ENCODE data around the gene PGGHG. TPM values are rescaled to one million over a fixed set of nuclear protein-coding genes. Genes with fewer than 3 reads are reported as not detected.

The PGGHG gene
- polyA plus RNA-seq, 1 donor (not counting 4 experiments of a cell fraction or from before 2014, with no cell fraction given), result 4.3 TPM

GRCh38 chr11:299081-299891 lies 10.4 kb downstream of the PGGHG start, which contains the start of gene IFITM5:
Gene IFITM5, minus strand, starts transcription at chr11:299526. Its CDS starts 36 bp downstream, at chr11:299490.
- Histone ChIP-seq H3K4me1 (ENCODE audit: control insufficient read depth, extremely low read depth, insufficient read depth, low read length) (no peaks in the 10 kb centered on the region), H4K20me1 (ENCODE audit: control insufficient read depth, extremely low read depth, insufficient read depth, low read length) (no peaks in the 10 kb centered on the region), H3K4me3 (ENCODE audit: control insufficient read depth in 2 of 3, extremely low read depth in 1 of 3, insufficient read depth in 2 of 3, low read depth in 1 of 3, low read length in 3 of 3) (no peak within 1 kb of the TSS), H3K79me2 (ENCODE audit: control insufficient read depth, insufficient read depth, low read length) (no peaks in the 10 kb centered on the region), H3K27ac (ENCODE audit: control insufficient read depth, insufficient read depth, low read length) (no peak within 1 kb of the TSS), H3K9me1 (ENCODE audit: control insufficient read depth, extremely low read depth, insufficient read depth, low read length) (no peaks in the 10 kb centered on the region), H3K4me2 (ENCODE audit: control insufficient read depth, extremely low read depth, insufficient read depth, low read depth, low read length) (no peak within 1 kb of the TSS), H3K9me3 (ENCODE audit: control insufficient read depth, low read depth, low read length) (no peaks in the 10 kb centered on the region), H3K9ac (ENCODE audit: control insufficient read depth, extremely low read depth, insufficient read depth, low read length) (no peak within 1 kb of the TSS), H3K27me3 (ENCODE audit: control insufficient read depth, extremely low read depth, insufficient read depth, low read length) (peaks cover 23% of the 10 kb centered on the region), H2AFZ (ENCODE audit: control insufficient read depth, low read length) (no peak within 1 kb of the TSS), H3K36me3 (ENCODE audit: control insufficient read depth in 2 of 2, extremely low read depth in 1 of 2, insufficient read depth in 2 of 2, low read length in 2 of 2) (no peaks in the 10 kb centered on the region)
- FAIRE-seq (no peak), DNase-seq (ENCODE audit: low read depth, low spot score) (no peak)
- no peak for TF ChIP-seq EZH2 (IDR thresholded peaks at IDR 0.05; ENCODE audit: low read length)
- dilution Hi-C loops (cut with MboI; ENCODE audit: extremely low pct_ligation_motif_present, low sequenced_read_pairs), result no loop called here

GRCh38 chr11:299951-300735 lies 11.2 kb downstream of the PGGHG start:
- no peak for DNase-seq (ENCODE audit: low read depth, low spot score)
- no peak for FAIRE-seq
- Histone ChIP-seq H3K9me3 (ENCODE audit: control insufficient read depth, low read depth, low read length) (no peaks in the 10 kb centered on the region), H2AFZ (ENCODE audit: control insufficient read depth, low read length) (no peak overlapping the region), H3K9ac (ENCODE audit: control insufficient read depth, extremely low read depth, insufficient read depth, low read length) (no peak overlapping the region), H3K27me3 (ENCODE audit: control insufficient read depth, extremely low read depth, insufficient read depth, low read length) (peaks cover 23% of the 10 kb centered on the region), H3K9me1 (ENCODE audit: control insufficient read depth, extremely low read depth, insufficient read depth, low read length) (no peaks in the 10 kb centered on the region), H4K20me1 (ENCODE audit: control insufficient read depth, extremely low read depth, insufficient read depth, low read length) (no peaks in the 10 kb centered on the region), H3K4me3 (ENCODE audit: control insufficient read depth in 2 of 3, extremely low read depth in 1 of 3, insufficient read depth in 2 of 3, low read depth in 1 of 3, low read length in 3 of 3) (no peak overlapping the region), H3K4me2 (ENCODE audit: control insufficient read depth, extremely low read depth, insufficient read depth, low read depth, low read length) (no peak overlapping the region), H3K36me3 (ENCODE audit: control insufficient read depth in 2 of 2, extremely low read depth in 1 of 2, insufficient read depth in 2 of 2, low read length in 2 of 2) (no peaks in the 10 kb centered on the region), H3K4me1 (ENCODE audit: control insufficient read depth, extremely low read depth, insufficient read depth, low read length) (no peaks in the 10 kb centered on the region), H3K79me2 (ENCODE audit: control insufficient read depth, insufficient read depth, low read length) (no peaks in the 10 kb centered on the region), H3K27ac (ENCODE audit: control insufficient read depth, insufficient read depth, low read length) (no peak overlapping the region)
- TF ChIP-seq, protein P1, sequence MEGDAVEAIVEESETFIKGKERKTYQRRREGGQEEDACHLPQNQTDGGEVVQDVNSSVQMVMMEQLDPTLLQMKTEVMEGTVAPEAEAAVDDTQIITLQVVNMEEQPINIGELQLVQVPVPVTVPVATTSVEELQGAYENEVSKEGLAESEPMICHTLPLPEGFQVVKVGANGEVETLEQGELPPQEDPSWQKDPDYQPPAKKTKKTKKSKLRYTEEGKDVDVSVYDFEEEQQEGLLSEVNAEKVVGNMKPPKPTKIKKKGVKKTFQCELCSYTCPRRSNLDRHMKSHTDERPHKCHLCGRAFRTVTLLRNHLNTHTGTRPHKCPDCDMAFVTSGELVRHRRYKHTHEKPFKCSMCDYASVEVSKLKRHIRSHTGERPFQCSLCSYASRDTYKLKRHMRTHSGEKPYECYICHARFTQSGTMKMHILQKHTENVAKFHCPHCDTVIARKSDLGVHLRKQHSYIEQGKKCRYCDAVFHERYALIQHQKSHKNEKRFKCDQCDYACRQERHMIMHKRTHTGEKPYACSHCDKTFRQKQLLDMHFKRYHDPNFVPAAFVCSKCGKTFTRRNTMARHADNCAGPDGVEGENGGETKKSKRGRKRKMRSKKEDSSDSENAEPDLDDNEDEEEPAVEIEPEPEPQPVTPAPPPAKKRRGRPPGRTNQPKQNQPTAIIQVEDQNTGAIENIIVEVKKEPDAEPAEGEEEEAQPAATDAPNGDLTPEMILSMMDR (optimal IDR thresholded peaks at IDR 0.05 in 1 of 3, IDR thresholded peaks at IDR 0.05 in 1 of 3, conservative IDR thresholded peaks at IDR 0.05 in 1 of 3; ENCODE audit: extremely low read depth in 1 of 3, insufficient read depth in 2 of 3, low read length in 3 of 3), result no peak
- no peak for TF ChIP-seq EZH2 (IDR thresholded peaks at IDR 0.05; ENCODE audit: low read length)
- dilution Hi-C loops (cut with MboI; ENCODE audit: extremely low pct_ligation_motif_present, low sequenced_read_pairs), result no loop called here

Measured in keratinocyte (primary cell).